GM12875 (cell line): ENCODE results near the gene AFG3L2.

ENCODE experiments used
- H3K4me3 ChIP-seq: one replicate; pipeline ENCODE4 v1.5.1; 2011; ENCODE audit warnings: low read depth, low read length, control low read depth
- CTCF ChIP-seq: IDR thresholded peaks from 2 replicates; pipeline ENCODE4 v1.5.1; 2011; ENCODE audit warnings: low read depth, mild to moderate bottlenecking, control low read depth, inconsistent platforms, low read length, moderate library complexity, borderline replicate concordance; ENCODE audit not compliant: insufficient read depth

The AFG3L2 gene

DNA sequence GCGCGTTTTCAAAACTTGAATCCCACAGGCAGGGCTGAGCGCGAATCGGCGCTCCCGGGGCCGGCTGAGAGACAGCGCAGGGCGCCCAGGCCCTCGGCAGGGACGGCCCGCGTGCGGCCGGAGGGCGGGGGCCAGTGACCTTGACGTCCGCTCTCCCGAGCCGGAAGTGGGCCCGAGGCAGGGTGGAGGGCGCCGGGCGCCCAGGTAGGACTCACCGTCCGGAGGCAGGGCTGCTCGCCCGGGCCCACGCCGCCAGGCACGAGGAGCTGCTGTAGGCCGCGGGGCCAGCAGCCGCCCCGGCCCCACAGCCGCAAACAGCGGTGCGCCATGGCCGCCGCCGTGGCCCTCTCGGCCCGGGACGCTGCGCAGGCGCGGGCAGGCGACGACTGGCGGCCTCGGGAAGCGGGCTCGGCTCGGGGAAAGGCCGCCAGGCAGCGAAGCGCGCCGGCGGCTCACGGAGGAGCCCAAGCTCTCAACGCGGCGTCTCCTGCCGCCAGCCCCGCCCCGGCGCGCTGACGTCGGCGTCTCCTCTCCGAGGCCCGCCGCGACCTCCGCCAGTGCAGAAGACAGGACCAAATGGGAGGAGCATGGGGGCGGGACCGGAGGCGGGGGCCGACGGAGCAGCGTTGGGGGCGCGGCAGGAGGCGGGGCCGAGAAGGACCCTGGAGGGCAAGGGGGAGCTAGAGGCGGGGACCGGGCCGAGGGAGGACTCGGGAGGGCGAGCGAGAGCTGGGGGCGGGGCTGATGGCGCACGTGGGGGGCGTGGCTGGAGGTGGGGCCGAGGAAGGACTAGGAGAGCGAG is at the start of gene AFG3L2:
AFG3L2 (minus strand) TSS at position 474 of the 802 bp plus-strand sequence; CDS start at position 329, 145 bp downstream.
- no peak for TF ChIP-seq CTCF
- peak within 1 kb of the TSS; percentile 90 for H3K4me3 ChIP-seq

DNA sequence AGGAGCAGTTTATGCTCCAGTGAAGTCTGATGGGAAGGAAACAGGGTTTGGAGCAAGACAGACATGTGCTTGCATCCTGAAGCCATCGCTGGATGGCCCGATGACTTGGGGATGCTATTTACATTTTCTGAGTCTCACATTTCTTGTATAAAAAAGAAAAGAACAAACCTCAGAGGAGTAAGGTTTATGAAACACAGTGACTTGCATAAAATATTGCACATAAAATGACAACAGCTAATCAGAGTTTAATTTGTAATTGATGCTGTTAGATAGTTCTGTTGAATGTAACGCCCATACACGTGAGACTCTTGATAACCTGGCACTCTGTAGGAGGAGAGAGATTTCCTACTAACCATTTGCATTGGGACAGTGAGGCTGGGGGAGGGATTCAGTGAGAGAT is 47.2 kb upstream of the AFG3L2 start:
- no peak for TF ChIP-seq CTCF
- H3K4me3 ChIP-seq = no peak overlapping the region

GRCh38 chr18:12423820-12424219 is 46.8 kb upstream of the AFG3L2 start:
- TF ChIP-seq CTCF = no peak
- no peak overlapping the region for H3K4me3 ChIP-seq

GRCh38 chr18:12423393-12423792 is 46.4 kb upstream of the AFG3L2 start:
- TF ChIP-seq CTCF = no peak
- no peak overlapping the region for H3K4me3 ChIP-seq

- TF ChIP-seq CTCF = 0 out of 2 replicates have a peak, but pooled peaks have one; percentile 3
- H3K4me3 ChIP-seq = no peak overlapping the region
Observed at GRCh38 chr18:12422936-12423335, 45.9 kb upstream of the AFG3L2 start.

DNA sequence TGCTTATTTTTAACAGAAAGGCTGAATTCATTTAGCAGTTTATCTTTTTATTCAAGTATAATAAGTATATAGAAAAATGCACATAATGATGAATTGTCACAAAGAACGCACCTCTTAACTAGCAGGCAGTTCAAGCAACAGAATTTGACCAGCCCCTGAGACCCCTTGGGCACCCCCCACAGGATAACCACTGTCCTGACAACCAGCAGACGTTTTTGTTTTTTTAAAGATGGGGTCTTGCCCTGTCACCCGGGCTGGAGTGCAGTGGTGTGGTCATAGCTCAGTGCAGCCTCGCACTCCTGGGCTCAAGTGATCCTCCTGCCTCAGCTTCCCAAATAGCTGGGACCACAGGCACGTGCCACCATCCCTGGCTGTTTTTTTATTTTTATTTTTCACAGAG is 44.7 kb upstream of the AFG3L2 start:
- no peak overlapping the region for H3K4me3 ChIP-seq

More for the DNA sequence above, 44.7 kb upstream of the AFG3L2 start:
- TF ChIP-seq CTCF = peak; percentile 4; the same call in 1 of the 2 replicates
